ENCODE data around the gene MED14.

Gene MED14

DNA sequence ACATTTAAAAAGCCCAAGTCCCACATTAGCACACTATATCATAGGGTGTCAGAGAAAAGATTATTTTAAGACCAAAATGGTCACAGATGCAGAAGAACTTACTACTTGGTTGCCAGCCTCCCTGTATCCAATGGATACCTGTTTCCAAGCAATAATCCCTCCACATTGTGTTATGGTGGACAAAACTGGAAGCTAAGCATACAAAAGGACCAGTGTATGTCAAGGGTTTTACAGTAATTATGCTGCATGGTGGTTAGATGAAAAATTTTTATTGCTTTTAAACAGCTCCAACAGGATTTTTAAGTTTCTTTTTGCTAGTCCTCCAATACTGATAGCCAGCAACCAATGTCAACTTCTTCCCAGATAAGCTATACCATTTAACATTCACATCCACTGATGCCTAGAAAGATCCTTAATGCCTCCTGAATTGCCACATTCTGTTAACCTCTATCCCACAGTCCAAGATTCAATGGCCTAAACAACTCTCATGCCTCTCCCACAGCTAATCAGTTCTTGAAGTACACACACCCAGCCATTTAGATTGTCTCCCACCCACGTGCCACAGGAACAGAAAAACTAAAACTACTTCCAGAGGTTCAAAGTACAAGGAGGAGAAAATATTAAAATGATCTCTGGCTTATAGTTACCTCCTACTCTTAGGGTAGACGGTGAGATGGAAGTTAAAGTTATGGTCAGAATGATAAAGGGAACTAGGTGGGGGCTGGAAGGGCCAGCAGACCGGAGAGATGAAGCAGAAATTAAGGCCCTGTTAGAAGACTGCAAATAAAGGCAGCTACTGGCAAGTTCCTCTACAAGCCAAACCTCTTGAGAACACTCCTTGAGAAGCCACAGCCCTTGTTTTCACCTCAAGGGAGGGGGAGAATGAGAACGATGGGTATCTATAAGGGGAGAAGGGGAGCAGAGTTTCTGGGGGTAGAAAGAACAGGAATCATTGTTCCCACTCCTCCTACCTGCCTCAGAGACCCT lies 5.5 kb downstream of the MED14 start:
- no peak for DNase-seq

DNA sequence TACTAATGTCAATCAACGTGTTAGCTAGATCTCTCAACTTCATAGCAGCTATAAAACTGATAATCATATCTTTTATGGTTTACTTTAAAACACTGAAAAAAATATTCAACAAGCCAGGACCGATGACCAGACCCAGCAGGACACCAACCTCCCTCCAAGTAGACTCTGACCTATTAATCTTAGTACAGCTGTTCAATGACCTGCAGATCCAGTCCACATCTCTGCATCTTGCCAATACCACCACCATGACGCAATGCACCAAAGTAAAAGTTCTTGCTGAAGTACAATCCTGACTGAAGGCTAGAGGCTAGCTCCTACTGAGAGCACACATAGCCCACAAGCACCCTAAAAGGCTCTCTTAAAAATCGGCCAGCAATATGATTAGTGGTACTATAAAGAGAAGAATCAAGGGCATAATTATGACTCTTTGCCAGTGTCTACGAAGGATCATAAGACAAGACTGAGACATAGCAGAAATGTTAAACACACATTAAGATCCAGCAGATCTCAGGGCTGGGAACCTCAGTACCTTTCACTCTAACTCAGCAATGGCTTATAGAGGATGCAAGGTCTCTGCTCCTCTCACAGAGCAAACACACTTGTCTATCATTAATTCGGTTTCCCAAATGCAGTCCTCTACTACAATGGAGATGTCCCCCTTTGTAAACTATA lies 7.6 kb downstream of the MED14 start:
- DNase-seq = no peak

- no peak for DNase-seq
Observed at GRCh38 chrX:40727093-40727492, 8.2 kb downstream of the MED14 start.

DNA sequence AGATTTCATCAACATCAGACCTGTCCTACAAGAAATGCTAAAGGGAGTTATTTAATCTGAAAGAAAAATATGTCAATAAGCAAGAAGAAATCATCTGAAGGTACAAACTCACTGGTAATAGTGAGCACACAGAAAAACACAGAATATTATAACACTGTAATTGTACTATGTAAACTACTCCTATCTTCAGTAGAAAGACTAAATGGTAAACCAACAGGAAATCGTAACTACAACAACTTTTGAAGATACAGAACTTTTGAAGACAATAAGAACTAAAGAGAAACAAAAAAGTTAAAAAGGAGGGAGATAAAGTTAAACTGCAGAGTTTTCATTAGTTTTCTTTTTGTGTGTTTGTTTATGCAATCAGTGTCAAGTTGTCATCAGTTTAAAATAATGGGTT lies 12.4 kb downstream of the MED14 start:
- DNase-seq = no peak

- DNase-seq = no peak
Observed at GRCh38 chrX:40721489-40722106, 13.7 kb downstream of the MED14 start.

- DNase-seq = no peak
Observed at GRCh38 chrX:40720792-40721191, 14.6 kb downstream of the MED14 start.

- DNase-seq = no peak
Observed at GRCh38 chrX:40720339-40720738, 15.0 kb downstream of the MED14 start.

GRCh38 chrX:40719731-40720130 lies 15.6 kb downstream of the MED14 start:
- no peak for DNase-seq

GRCh38 chrX:40719218-40719617 lies 16.1 kb downstream of the MED14 start:
- DNase-seq = no peak

DNA sequence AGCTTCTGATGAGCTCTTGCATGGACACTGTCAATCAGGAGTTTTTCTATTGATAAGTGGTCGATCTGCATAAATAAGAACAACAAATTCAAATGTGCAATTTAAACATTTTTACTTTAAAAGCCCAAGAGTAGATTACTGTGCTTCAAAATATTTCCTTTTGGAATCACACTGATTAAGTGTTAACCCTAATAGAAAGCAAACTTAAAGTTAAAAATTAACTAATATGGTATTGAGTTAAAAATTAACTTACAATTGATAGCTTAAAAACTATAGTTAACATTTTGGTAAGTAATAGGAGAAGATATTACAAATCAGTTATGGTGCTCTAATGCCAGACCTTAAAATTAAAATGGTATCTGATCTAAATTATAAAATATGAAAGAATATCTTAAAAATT lies 25.9 kb downstream of the MED14 start:
- DNase-seq = no peak

DNA sequence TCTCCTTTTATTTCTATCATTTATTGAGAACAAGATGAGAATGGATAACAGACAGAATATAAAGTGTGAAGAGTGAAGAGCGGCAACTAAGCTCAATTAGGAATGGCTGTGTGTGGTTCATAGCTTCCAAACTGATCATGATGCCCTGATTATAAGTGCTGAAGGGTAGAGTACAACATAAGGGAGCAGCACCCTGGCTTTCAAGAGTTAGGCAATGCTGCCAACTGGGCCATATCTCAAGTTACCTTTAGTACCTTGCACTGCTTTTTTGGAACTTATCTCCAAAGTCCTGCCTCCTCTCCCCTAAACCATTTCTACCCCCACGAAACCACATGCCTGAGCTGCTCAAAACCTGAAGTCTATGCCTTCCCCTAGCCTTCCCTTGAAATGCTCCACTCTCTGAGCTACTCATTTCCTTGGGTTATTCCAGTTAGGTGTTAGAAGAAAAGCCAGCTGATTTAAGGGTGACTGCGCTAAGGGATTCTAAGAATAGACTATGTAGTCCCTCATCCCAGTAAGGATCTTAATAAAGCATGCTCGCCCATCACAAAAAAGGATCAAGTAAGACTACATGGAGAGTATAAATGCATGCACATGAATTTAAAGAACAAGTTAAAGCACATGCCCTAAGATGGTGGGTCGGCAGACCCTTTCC lies 29.6 kb downstream of the MED14 start:
- DNase-seq = no peak

DNA sequence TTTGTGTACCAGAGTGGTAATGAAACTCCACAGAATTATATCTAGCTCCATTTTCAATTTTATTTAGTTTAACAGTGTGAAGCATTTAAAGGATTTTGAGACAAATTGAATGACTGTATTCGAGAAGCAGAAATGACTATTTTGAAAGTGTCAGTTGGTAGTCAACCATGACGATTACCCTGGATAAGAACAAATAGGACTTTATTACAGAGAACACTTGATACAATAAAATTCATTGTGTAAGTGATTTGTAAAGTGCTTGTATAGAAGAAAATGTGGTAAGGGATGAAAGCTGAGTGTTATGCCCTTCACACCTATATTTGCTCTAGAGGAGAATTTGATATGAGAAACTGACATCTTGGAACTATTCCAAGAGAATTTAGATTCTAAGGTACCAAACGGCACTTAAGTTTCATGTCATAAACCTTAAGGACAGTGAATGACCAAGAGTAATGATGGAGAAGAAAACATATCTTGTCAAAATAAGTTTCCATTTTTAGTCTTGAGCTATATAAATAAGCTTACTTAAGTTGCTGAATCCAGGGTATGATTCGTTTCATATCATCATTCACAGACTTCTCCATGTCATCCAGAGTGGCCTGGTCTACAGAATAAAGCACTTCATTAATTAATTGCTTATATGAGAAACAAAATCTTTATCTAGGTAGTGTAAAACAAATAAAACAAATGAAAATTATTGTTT lies 34.6 kb downstream of the MED14 start:
- DNase-seq = no peak

- no peak for DNase-seq
Observed at GRCh38 chrX:40698851-40699250, 36.5 kb downstream of the MED14 start.

GRCh38 chrX:40694802-40695201 lies 40.5 kb downstream of the MED14 start:
- DNase-seq = no peak

GRCh38 chrX:40688929-40689328 lies 46.4 kb downstream of the MED14 start:
- DNase-seq = no peak

GRCh38 chrX:40687169-40687568 lies 48.2 kb downstream of the MED14 start:
- DNase-seq = no peak

- no peak for DNase-seq
Observed at GRCh38 chrX:40685362-40685918, 49.9 kb downstream of the MED14 start.

DNA sequence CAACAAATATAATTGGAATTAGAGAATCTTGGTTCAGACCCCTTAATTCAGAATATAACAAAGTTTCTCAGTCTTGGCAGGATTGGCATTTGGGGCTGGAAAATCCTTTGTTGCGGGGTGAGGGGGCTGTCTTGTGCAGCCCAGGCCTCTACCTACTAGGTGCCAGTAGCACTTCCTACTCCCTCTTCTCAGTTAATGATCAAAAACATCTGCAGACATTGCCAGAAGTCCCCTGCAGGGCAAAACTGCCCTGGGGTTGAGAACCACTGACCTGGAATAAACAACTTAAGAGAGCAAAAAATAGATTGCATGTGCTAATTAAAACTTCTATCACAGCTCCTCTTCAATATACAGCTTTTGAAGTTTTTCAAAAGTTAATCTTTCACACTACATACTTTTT lies 51.2 kb downstream of the MED14 start:
- no peak for DNase-seq

DNA sequence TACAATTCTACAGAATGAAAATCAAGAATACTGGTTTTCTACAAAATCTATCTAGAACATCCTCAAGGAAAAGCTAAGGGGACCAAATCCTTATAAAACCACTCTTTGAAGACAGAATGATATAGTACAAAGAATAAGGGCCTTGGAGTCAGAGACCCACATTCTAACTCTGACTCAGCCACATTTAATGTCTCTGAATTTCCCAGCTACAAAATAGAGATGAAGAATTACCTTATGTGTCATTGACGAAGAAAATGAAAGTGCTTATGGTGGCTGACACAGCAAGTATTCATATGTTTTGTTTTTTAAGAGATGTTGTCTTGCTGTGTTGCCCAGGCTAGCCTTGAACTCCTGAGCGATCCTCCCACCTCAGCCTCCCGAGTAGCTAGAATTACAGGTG lies 52.1 kb downstream of the MED14 start:
- DNase-seq = no peak

DNA sequence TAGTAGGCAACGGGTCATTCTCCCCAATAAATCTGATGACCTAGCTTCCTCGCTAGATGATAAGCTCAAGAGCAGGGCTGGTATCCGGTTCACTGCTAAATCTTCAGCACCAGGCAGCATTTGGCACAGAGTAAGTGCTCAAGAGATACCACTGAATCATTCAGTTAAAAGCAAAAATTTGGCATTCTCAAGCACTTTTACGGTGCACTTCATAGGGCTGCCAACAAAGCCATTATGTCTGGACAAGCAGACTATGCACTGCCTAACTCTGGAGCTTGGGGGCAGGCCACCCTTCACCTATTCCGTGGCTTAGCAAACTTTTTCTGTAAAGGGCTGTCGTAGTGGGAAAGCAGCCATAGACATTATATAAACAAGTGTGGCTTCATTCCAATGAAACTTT lies 64.2 kb downstream of the MED14 start:
- no peak for DNase-seq

GRCh38 chrX:40663880-40664630 lies 71.3 kb downstream of the MED14 start:
- no peak for DNase-seq
